ENCODE measurements around the gene PCYT2.

Gene PCYT2

GRCh38 chr17:81912441-81913309, 1.5 kb upstream of the PCYT2 start:
- DNase-seq (ENCODE audit: low spot score), result no peak

- no peak for DNase-seq (ENCODE audit: low spot score)
Measured at GRCh38 chr17:81911969-81912368, 770 bp upstream of the PCYT2 start.

DNA sequence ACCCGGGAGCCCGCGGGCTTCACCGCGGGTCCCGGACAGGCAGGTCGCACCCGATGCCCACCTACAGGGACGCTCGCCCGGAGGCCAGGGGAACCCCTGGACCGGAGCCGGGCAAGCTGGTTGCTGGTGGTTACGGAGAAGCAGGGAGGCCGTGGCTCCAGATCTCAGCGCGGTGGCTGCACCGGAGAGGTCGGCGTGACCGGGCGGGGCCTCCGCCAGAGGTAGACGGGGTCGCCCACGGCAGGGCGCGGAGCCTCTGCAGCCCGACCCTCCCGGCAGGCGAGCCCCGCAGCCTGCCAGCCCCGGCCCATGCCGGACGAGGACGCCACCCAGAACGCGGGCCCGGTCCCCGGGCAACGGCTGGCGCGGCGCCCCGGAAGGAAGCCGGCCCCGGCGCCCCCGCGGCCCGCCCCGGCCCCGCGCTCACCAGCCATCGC, 341 bp downstream of the PCYT2 start:
- DNase-seq (ENCODE audit: low spot score), result no peak

DNA sequence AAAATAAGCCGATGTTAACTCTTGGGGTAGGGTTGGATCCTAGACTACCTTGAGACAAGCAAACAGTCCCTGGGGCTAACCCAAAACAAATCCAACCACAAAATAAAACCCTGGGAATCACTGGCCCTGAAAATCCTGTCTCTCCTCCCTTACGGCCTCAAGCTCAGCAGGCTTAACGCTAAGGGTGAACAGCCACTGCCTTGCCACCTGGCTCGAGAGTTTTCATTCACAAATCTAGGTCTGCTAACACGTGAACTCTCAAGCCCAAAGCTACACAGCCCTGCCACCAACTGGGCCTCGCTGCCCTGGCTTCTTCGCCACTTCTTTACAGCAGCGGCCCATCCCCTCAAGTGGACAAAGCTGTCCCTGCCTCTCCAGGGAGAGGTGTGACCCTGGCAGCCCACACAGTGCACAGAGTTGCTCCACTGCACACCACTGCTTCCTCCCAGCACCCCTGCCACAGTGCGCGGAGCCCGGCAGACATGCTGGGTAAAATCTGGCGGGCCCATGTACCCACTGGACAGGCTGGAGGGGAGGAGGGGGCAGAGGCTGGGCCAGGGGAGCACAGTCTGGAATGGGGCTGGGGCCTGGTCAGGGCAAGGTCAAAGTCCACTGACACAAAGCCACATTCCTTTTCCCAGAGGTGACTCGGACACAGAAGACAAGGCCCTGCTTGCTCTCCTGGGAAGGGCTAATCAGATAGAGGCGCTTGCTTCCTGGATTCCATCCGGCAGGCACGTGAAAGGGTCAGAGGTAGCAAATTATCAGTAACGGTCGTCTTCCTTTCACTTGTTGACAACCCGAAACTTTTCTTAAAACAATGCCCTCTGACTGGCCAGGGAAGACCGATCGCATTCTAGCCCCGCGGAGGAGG, 996 bp downstream of the PCYT2 start:
- DNase-seq (ENCODE audit: low spot score), result peak; percentile 59

DNA sequence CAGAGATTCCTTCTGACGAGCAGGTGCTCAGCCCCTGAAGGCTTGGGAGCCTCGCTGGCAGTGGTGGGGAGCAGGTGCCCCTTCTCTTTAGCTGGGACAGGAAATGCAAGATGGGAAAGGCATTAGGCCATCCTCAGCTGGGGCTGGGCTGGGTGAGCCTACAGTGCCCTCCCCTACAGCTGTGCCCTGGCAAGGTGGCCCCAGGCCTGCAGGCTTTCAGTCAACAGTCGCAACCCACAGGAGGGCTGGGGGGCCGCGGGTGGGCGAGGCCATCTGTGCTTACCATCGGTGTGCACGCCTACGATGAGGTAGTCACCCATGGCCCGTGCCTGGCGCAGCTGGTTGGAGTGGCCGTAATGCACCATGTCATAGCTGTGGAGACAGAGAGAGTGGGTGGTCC, 2.0 kb downstream of the PCYT2 start:
- DNase-seq (ENCODE audit: low spot score), result no peak

GRCh38 chr17:81908793-81909192, 2.4 kb downstream of the PCYT2 start:
- no peak for DNase-seq (ENCODE audit: low spot score)

DNA sequence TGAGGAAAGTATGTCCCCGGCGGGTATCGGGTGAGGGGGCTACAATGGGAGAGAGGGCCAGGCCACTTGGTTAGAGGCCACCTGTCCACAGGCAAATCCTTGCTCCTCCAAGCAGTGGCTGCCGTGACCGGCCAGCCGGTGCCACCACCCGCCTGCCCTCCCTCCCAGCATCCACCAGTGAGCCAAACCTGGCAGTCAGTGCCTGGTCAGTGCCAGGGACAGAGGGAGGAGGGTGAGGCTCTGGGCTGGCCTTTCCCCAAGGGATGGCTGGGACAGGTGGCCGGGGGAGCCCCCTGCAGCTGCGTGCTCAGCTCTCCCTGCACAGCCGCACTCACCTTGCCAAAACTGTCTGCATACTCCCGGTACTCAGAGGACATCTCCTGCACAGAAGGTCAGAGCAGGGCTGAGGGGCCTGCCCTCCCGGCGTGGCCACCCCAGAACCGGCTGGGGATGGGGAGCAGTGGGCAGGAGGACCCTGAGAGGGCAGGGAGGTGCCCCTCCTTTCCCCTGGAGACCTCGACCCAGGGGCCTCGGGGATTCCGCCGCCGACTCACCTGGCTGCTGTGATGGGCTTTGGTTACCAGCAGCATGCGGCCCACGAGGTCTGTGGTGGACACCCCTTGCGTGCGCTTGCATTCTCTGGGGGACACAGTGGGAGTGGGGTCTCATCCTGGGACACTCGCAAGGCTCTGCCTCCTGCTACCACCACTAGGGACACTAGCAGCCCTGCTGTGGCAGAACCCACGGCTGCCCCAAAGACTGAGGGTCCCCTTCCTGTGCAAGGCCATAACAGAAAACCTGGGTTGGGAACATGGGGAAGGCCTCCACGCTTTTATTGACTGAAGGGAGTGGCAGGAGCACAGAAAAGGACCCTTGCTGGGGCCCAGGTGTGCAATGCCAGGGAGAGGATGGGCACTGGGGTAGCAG, 3.7 kb downstream of the PCYT2 start:
- DNase-seq (ENCODE audit: low spot score), result peak; percentile 78

- DNase-seq (ENCODE audit: low spot score), result no peak
Measured at GRCh38 chr17:81906476-81907218, 4.6 kb downstream of the PCYT2 start.

DNA sequence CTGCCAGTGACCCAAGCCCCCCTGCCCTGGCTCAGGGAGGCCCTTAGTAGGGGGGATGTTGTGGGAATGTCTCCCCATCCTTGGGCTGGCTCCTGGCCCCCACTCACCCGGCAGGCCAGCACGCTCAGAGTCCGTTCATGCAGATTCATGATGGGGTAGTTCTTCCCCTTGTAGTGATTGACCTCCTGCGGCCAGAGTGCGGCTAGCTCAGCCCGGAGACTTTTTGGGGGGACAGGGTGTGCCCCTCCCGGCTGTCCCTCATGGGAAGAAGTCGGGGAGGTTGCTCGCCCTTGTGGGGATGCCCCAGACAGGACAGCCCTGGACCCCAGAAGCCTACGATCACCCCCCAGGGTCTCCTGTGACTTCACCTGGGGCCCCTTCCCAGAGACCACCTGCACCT, 5.2 kb downstream of the PCYT2 start:
- DNase-seq (ENCODE audit: low spot score), result no peak

DNA sequence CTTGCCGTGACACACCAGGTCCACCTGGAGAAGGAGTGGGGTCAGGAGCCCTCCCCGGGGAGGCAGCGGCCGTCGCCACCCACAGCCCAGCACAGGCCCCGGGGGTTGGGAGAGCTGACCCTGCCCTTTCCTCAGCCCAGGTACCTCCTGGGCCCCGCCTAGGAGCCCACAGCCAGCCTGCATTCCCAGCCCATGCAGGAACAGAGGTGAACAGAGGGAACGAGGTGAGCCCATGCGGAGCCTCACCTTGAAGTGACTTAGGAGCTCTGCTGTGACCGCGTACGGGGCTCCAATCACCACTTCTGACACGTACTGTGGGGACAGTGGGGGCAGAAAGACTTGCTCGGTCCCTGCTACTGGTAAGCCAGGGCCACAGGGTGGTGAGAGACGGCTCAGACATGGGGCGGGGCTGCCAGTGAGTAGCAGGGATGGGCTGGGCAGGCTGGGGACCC, 5.7 kb downstream of the PCYT2 start:
- DNase-seq (ENCODE audit: low spot score), result no peak

DNA sequence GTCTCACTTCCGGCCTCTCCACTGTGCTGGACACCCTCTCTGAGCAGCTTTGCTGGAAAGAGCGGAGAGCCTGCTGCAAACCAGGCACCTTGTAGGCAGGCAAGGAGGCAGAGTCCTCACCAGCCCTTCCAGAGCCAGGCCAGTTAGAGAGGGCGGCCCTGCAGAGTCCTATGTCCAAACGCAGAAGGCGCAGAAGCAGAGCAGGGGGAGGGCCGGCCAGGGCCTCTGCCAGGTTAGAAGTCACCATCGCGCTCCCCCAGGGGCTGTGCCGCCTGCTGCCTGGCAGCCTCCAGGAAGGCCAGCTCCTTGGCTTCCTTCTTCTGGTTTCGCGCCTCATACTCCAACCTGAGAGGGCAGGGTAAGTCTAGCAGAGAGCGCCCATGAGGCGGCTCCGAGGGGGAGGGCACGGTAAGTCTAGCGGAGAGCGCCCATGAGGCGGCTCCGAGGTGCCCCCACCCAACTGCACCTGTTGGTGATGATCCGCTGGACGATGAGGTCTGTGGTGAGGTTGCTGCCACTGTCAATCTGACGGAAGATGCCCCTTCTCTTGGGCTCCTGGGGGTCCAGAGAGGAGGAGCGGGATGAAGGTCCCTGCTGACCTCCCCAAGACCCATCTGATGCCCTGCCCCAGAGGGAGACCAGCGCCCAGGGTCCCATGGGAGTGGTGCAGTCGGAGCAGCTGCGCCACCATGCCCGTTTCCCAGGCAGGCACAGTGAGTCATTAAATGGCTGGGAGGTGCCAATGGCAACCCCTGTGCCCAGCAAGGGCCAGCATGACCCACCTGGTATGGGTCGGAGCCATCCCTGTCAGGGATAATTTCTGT, 6.4 kb downstream of the PCYT2 start:
- DNase-seq (ENCODE audit: low spot score), result no peak

DNA sequence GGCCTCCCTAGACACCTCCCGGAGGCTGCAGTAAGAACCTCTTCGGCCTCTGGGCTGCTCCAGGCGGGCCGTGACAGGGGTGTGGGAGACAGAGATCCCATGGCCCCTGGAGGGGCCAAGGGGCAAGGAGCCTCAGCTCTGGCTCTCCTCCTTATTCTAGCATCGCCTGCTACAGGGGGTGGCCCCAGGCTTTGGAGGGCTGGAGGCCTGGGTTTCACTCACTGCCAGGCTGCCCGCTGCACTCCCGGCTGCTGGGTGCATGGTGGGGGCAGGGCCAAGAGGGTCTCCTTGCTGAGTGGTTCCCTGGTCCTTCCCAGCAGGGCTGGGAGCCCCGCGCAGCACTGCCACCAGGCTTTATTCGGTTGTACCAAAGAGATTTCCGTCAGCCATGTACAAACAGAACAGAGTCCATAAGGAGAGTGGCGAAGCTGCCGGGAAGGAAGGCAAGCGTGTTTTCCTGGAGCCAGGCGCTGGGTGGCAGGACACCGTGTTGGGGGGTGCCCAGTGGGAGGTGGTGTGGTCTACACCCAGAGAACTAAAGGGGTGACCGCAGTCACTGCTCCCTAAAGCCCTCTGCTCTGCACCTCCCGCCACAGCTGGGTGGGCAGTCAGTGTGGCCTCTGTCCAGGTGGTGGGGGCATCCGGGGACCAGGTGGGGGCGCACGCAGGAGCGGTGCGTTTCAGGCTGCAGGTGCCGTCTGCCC, 7.2 kb downstream of the PCYT2 start:
- no peak for DNase-seq (ENCODE audit: low spot score)

DNA sequence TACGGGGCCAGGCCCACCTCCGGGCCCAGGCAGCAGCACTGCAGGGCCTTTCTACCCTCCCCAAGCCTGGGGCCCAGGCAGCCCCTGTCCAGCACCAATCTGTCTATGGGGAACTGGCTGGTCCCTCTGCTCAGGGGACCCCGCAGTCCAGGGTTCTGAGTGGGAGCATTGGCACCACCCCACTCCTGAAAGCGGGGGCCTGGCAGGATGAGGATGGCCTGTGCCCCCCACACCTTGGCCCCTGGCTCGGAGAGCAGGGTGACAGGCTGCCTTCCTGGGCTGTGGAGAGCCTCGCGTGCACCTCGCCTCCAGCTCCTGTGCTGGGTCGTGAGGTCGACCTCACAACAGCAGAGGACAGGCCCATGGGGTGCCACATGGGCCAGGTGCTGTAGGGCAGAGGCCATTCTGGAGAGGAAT, 7.8 kb downstream of the PCYT2 start:
- DNase-seq (ENCODE audit: low spot score), result no peak

DNA sequence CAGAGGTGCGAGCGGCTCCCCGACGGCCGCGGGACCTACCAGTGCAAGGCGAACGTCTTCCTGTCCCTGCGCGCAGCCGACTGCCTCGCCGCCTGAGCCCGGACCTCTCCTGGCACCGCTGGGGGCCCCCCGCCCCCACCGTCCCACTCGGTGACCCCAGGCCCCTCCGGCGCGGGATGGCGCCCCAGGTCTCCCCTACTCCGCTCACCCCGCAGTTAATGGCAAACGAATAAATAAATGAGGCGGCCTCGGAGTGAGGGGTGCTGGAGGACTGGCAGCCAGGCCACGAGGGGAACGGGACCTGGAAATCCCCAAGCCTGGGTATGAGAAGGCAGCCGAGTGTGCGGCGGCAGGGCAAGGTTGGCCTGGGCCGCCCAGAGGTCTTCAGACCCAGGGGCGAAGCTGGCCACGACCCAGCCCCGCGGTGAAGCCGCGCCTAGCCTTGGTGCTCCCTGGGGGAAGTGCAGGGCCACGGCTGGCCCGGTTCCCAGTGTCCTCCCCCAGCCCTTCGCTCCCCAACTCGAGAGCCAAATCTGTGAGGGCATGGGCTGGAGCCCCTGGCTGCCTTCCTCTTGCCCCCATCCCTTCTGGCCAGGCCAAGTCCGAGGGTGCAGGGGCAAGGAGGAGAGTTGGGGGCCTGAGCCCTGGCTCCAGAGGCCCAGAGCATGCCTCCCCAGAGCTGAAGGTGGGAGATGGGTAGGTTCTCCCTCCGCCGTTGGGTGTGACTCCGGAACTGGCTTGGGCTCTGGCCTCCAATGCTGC, 8.4 kb downstream of the PCYT2 start:
- no peak for DNase-seq (ENCODE audit: low spot score)

GRCh38 chr17:81902023-81902652, 9.1 kb downstream of the PCYT2 start, which contains the start of gene NPB:
NPB (plus strand) TSS chr17:81902238; CDS start chr17:81902278, 40 bp downstream.
- no peak for DNase-seq (ENCODE audit: low spot score)

- DNase-seq (ENCODE audit: low spot score), result no peak
Measured at GRCh38 chr17:81901167-81902022, 9.8 kb downstream of the PCYT2 start.

DNA sequence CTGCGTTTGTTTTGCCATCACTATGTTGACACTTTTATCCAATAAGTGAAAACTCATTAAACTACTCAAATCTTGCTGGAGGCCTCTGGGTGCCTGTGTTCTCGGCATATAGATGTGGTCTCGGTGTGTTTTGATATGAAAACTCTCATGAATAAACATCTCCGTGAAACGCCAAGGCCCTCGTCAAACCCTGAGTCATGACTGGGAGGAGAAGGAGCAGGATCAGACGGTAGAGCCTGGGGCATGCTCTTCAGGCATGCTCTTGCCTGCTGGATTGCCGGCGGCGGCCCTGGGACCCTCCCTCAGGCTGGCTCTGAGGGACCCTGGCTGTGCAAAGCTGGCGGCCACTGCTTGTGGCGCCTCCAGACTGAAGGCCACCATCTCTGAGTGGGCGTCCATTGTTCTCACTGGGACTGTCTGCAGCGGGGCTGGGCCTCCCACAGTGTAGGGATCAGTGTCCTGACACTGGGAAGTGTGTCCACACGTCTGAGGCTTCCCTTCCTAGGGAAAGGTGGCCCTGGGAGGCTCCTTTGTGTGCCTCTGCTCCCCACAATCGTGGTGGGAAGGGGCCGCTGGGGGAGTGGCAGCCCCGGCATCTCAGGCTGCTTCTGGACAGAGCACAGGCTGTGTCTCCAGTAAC, 10.9 kb downstream of the PCYT2 start:
- DNase-seq (ENCODE audit: low spot score), result no peak

Measured in cerebellar cortex (tissue), 1 donor.